Muscle layer of colon (tissue), 2 donors: ENCODE results near the gene ADAMTSL3.

Experiments used
- H3K27ac ChIP-seq: one replicate; pipeline ENCODE4 v1.7.0; 2013; ENCODE audit warnings: low read depth, mild to moderate bottlenecking, low read length, moderate library complexity
- H3K27me3 ChIP-seq, 2 donors: one replicate each; pipeline ENCODE4 v1.7.0; 2013; ENCODE audit warnings: low read length in 2 of 2, mild to moderate bottlenecking in 2 of 2; ENCODE audit not compliant: insufficient read depth in 2 of 2, control insufficient read depth in 1 of 2
- H3K36me3 ChIP-seq: one replicate; pipeline ENCODE4 v1.7.0; 2013; ENCODE audit warnings: mild to moderate bottlenecking, low read length; ENCODE audit not compliant: insufficient read depth
- H3K4me1 ChIP-seq: one replicate; pipeline ENCODE4 v1.7.0; 2013; ENCODE audit warnings: mild to moderate bottlenecking, low read length; ENCODE audit not compliant: insufficient read depth
- H3K4me3 ChIP-seq, 2 donors: one replicate each; pipeline ENCODE4 v1.7.0; 2013; ENCODE audit warnings: low read length in 2 of 2, low read depth in 1 of 2, mild to moderate bottlenecking in 1 of 2, moderate library complexity in 1 of 2
- H3K9ac ChIP-seq: one replicate; pipeline ENCODE4 v1.7.0; 2013; ENCODE audit warnings: low read length
- H3K9me3 ChIP-seq: one replicate; pipeline ENCODE4 v1.7.0; 2013; ENCODE audit warnings: mild to moderate bottlenecking, low read length
- donor health status: abdominal sarcoma.
- donor health status: Adenocarcinoma of cecum.

The ADAMTSL3 gene

GRCh38 chr15:83657549-83657948 lies 3.6 kb downstream of the ADAMTSL3 start:
- H3K36me3 ChIP-seq: peaks cover 23% of the 10 kb centered on the region
- H3K9ac ChIP-seq: no peak overlapping the region
- H3K4me3 ChIP-seq: peak overlapping the region in 1 of 2 donors; percentile 9
- peaks cover 37% of the 10 kb centered on the region for H3K4me1 ChIP-seq
- no peaks in the 10 kb centered on the region for H3K9me3 ChIP-seq
- no peaks in the 10 kb centered on the region for H3K27me3 ChIP-seq
- H3K27ac ChIP-seq: peak overlapping the region; percentile 59

- Histone ChIP-seq H3K36me3 (peaks cover 23% of the 10 kb centered on the region), H3K4me1 (peaks cover 40% of the 10 kb centered on the region), H3K27me3 (no peaks in the 10 kb centered on the region), H3K27ac (peak overlapping the region; percentile 41), H3K9ac (peak overlapping the region; percentile 2), H3K9me3 (no peaks in the 10 kb centered on the region), H3K4me3 (peak overlapping the region in 1 of 2 donors; percentile 9)
Measured at GRCh38 chr15:83658430-83659416, 4.8 kb downstream of the ADAMTSL3 start.

DNA sequence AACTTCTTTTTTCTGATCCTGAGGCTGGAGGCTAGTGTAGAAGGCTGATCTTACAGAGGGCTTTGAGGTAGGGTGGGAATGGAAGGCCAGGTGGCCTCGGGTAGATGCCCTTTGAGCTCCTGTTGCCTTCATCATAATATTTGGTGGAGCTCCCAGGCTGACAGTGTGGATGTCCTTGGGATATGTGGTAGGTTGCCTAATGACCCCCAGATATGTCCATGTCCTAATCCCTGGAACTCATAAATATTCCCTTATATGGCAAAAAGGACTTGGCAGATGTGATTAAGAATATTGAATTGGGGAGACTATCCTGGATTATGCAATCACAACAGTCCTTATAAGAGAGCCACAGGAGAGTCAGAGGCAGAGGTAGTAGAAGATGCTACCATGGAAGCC lies 5.5 kb downstream of the ADAMTSL3 start:
- Histone ChIP-seq H3K9ac (no peak overlapping the region), H3K9me3 (no peaks in the 10 kb centered on the region), H3K4me3 (no peak overlapping the region), H3K36me3 (peaks cover 26% of the 10 kb centered on the region), H3K27ac (no peak overlapping the region), H3K4me1 (peaks cover 41% of the 10 kb centered on the region), H3K27me3 (no peaks in the 10 kb centered on the region)

GRCh38 chr15:83665480-83665879 lies 11.6 kb downstream of the ADAMTSL3 start:
- Histone ChIP-seq H3K4me1 (peaks cover 19% of the 10 kb centered on the region), H3K27ac (peak overlapping the region; percentile 43), H3K9me3 (no peaks in the 10 kb centered on the region), H3K36me3 (peaks cover 5% of the 10 kb centered on the region), H3K4me3 (no peak overlapping the region), H3K9ac (no peak overlapping the region), H3K27me3 (no peaks in the 10 kb centered on the region)

DNA sequence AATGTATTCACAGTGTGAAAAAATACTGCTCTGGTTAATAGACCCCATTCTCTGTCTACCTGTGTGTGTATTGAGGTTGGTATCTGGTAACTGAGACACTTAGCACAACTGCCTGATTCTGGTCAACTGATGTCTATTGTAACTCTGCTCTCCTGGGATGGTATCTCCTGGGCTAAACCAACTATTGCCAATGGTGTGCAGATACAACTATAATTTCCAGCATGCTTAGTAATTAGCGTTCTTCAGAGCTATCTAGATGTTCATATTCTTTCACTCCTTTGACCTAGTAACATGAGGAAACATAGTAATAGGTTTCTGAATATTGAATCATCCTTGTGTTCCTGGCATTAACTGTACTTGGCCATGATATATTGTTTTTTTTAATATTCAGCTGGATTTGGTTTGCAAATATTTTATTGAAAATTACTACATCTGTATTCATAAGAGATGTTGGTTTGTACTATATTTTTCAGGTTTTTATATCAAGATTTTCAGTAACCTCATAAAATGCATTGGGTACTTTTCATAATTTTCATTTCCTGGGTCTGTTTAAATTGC lies 16.8 kb downstream of the ADAMTSL3 start:
- H3K4me3 ChIP-seq: no peak overlapping the region
- H3K4me1 ChIP-seq: peaks cover 29% of the 10 kb centered on the region
- H3K36me3 ChIP-seq: no peaks in the 10 kb centered on the region
- H3K9ac ChIP-seq: no peak overlapping the region
- H3K27me3 ChIP-seq: no peaks in the 10 kb centered on the region
- H3K9me3 ChIP-seq: no peaks in the 10 kb centered on the region
- no peak overlapping the region for H3K27ac ChIP-seq

- Histone ChIP-seq H3K27me3 (no peaks in the 10 kb centered on the region), H3K36me3 (no peaks in the 10 kb centered on the region), H3K9ac (no peak overlapping the region), H3K4me3 (no peak overlapping the region), H3K9me3 (no peaks in the 10 kb centered on the region), H3K4me1 (peaks cover 29% of the 10 kb centered on the region), H3K27ac (no peak overlapping the region)
Measured at GRCh38 chr15:83671603-83672002, 17.7 kb downstream of the ADAMTSL3 start.

GRCh38 chr15:83673385-83673784 lies 19.5 kb downstream of the ADAMTSL3 start:
- Histone ChIP-seq H3K4me1 (peaks cover 29% of the 10 kb centered on the region), H3K4me3 (no peak overlapping the region), H3K27ac (no peak overlapping the region), H3K9me3 (no peaks in the 10 kb centered on the region), H3K36me3 (no peaks in the 10 kb centered on the region), H3K27me3 (no peaks in the 10 kb centered on the region), H3K9ac (no peak overlapping the region)

GRCh38 chr15:83682476-83683088 lies 28.7 kb downstream of the ADAMTSL3 start:
- H3K36me3 ChIP-seq: no peaks in the 10 kb centered on the region
- H3K9ac ChIP-seq: no peak overlapping the region
- no peaks in the 10 kb centered on the region for H3K27me3 ChIP-seq
- no peak overlapping the region for H3K27ac ChIP-seq
- no peak overlapping the region for H3K4me3 ChIP-seq
- H3K4me1 ChIP-seq: peaks cover 46% of the 10 kb centered on the region
- no peaks in the 10 kb centered on the region for H3K9me3 ChIP-seq

GRCh38 chr15:83685916-83686332 lies 32.0 kb downstream of the ADAMTSL3 start:
- Histone ChIP-seq H3K4me3 (peak overlapping the region; percentile 4 to 12), H3K36me3 (peaks cover 4% of the 10 kb centered on the region), H3K4me1 (peaks cover 66% of the 10 kb centered on the region), H3K27me3 (no peaks in the 10 kb centered on the region), H3K9me3 (no peaks in the 10 kb centered on the region), H3K9ac (peak overlapping the region; percentile 11), H3K27ac (peak overlapping the region; percentile 75)

DNA sequence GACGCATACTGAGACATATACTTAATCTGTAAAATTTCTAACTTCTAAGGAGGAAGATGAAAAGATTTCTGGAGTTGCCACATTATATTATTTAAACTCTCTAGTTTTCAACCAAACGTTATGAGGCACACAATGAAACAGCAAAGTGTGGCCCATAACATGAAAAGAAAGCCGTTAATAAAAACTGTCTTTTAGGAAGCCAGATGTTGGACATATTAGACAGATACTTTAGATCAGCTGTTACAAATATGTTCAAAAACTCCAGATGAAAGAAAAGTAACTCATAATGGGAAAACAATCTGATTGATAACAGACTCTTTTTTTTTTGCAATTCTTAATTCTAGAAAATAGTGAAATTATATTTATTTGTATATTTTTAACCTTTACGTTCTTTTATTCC lies 34.3 kb downstream of the ADAMTSL3 start:
- Histone ChIP-seq H3K27me3 (no peaks in the 10 kb centered on the region), H3K9ac (no peak overlapping the region), H3K36me3 (peaks cover 4% of the 10 kb centered on the region), H3K9me3 (no peaks in the 10 kb centered on the region), H3K27ac (no peak overlapping the region), H3K4me3 (no peak overlapping the region), H3K4me1 (peaks cover 65% of the 10 kb centered on the region)

- peaks cover 76% of the 10 kb centered on the region for H3K4me1 ChIP-seq
- no peak overlapping the region for H3K27ac ChIP-seq
- H3K4me3 ChIP-seq: no peak overlapping the region
- no peaks in the 10 kb centered on the region for H3K9me3 ChIP-seq
- no peaks in the 10 kb centered on the region for H3K27me3 ChIP-seq
- H3K36me3 ChIP-seq: peaks cover 4% of the 10 kb centered on the region
- no peak overlapping the region for H3K9ac ChIP-seq
Measured at GRCh38 chr15:83690676-83691075, 36.8 kb downstream of the ADAMTSL3 start.
